Heart left ventricle (tissue), 13 donors: ENCODE measurements around the gene MUC4.

Experiments
- CTCF ChIP-seq, 12 donors: fragments of 200-600 bp; sonication (generic) in 4 of 12; IDR thresholded peaks; one replicate each; pipeline versions ENCODE4 v1.5.0 to v1.8.0; 2018 to 2022; ENCODE audit warnings: antibody characterized with exemption in 12 of 12, mild to moderate bottlenecking in 5 of 12
- POLR2A ChIP-seq, 2 donors: fragments of 450-650 bp; IDR thresholded peaks; one replicate each; pipeline ENCODE4 v1.6.1; 2017; ENCODE audit warnings: antibody characterized with exemption in 2 of 2, mild to moderate bottlenecking in 2 of 2, moderate library complexity in 2 of 2
- donor health status: ischemic (EF 13 %, LVEDD 7.1; RV severe dilation, severe dysfunction).
- donor health status: DM: no; HTN: yes; CAD: no.
- donor health status: DM: no; HTN: no; CAD: no.
- donor health status: ischemic (EF 25% LVEDD 6.9; RV normal size, moderate dysfunction).
- donor health status: ischemic (EF 25% LVEDD 5.7; RV mildly dilated, moderate dysfunction).
- donor health status: ischemic (EF 35%, LVEDD 5.7; RV mildly dilated, moderate dysfunction).
- donor health status: nonischemic (EF 11% LVEDD 7.7; RV severe dilation, severe dysfunction).
- donor health status: DM: yes; HTN: yes; CAD: no.
- donor health status: PGD.
- donor health status: ischemic (EF 29% LVEDD 5.4; RV normal size, mild dysfunction).
- donor health status: nonischemic (EF 23%, LVEDD 6.1; RV moderate dilation, normal function).

DNA sequence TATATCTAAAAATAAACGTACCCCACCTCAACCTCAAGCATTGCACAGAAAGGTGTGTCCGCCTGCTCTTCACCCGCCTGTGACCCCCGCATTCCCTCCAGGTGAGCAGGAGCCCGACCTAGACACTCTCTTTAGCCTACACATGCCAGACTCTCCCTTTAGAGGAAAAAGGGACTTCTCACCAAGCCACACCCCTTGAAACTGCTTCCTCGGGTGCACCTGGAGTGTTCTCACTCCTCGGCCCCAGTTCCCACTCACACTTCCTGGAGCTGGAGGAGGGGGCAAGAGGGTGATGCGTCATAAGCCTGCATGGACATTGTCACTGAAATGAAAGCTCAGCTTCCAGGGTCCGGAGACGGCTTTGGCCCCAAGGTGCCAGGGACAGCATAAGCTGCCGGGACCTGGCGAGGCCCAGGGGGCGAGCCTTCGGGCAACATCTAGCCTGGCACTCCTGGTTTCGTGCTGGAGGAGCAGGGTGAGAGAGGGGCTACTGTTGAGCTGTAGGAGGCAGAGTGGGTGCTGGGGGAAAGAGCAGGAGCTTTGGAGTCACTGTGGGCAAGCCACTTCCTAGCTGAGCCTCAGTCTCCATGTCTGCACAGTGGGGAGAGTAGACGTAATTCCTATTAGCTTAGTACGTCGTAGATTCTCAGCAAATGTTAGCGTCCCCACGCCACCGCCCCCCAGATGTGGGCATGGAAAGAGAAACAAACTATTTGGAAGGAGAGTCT is 9.8 kb upstream of the MUC4 start:
- TF ChIP-seq CTCF (IDR thresholded peaks at IDR 0.05): no peak
- no peak for TF ChIP-seq POLR2A (IDR thresholded peaks at IDR 0.05)
